HCT116 (cell line): ENCODE measurements around the gene CDH23.

Experiments
- CBX3 ChIP-seq: IDR thresholded peaks from 2 replicates; pipeline ENCODE4 v1.6.1; 2012; ENCODE audit warnings: low read depth
- CTCF ChIP-seq, 3 experiments: fragments of 200-600 bp in 1 of 3; sonication (generic) in 1 of 3; IDR thresholded peaks in 2 of 3; conservative IDR thresholded peaks in 1 of 3; 2 replicates each; pipeline ENCODE4 v1.5.1; 2012 to 2017; ENCODE audit warnings: low read depth in 2 of 3, low read length in 2 of 3, antibody characterized with exemption in 1 of 3, borderline replicate concordance in 1 of 3, control low read depth in 1 of 3, mild to moderate bottlenecking in 1 of 3, mixed read lengths in 1 of 3, mixed run types in 1 of 3, moderate library complexity in 1 of 3; ENCODE audit not compliant: insufficient read depth in 1 of 3
- EGR1 ChIP-seq: IDR thresholded peaks from 2 replicates; pipeline ENCODE4 v1.6.1; 2012; ENCODE audit warnings: low read depth
- ELF1 ChIP-seq: IDR thresholded peaks from 2 replicates; pipeline ENCODE4 v1.6.1; 2012; ENCODE audit warnings: low read depth, borderline replicate concordance
- EZH2 ChIP-seq: fragments of 200-600 bp; sonication (generic); IDR thresholded peaks from 2 replicates; pipeline ENCODE4 v1.6.1; 2017; ENCODE audit warnings: antibody characterized with exemption, mixed run types
- EZH2phosphoT487 ChIP-seq: fragments of 200-600 bp; IDR thresholded peaks from 2 replicates; pipeline ENCODE4 v1.6.1; 2018; ENCODE audit warnings: antibody characterized with exemption, borderline replicate concordance
- MAX ChIP-seq: IDR thresholded peaks from 2 replicates; pipeline ENCODE4 v1.6.1; 2012
- POLR2A ChIP-seq: IDR thresholded peaks from 2 replicates; pipeline ENCODE4 v1.7.0; 2011; ENCODE audit warnings: borderline replicate concordance; ENCODE audit not compliant: insufficient read depth, insufficient read length; ENCODE audit errors: extremely low read depth
- REST ChIP-seq: IDR thresholded peaks from 2 replicates; pipeline ENCODE4 v1.6.1; 2012; ENCODE audit warnings: low read depth
- SRF ChIP-seq: IDR thresholded peaks from 2 replicates; pipeline ENCODE4 v1.6.1; 2012; ENCODE audit warnings: low read depth
- ZFX ChIP-seq: fragments of 450-650 bp; IDR thresholded peaks from 2 replicates; pipeline ENCODE4 v1.6.1; 2017

- TF ChIP-seq CTCF (IDR thresholded peaks at IDR 0.05 in 2 of 3, conservative IDR thresholded peaks at IDR 0.05 in 1 of 3; ENCODE audit: borderline replicate concordance in 1 of 3, insufficient read depth in 1 of 3, low read depth in 2 of 3, low read length in 2 of 3) (no peak), POLR2A (no peak), EZH2 (no peak), EZH2phosphoT487 (no peak), MAX (no peak), ZFX (no peak), REST (no peak), SRF (no peak), ELF1 (no peak), CBX3 (no peak), EGR1 (no peak)
Observed at GRCh38 chr10:71621231-71622153, 224.8 kb downstream of the CDH23 start.
